NCI-H2171 treated with DMSO at 0.1 percent for 48 hours (cell line): Measurements from ENCODE around the gene HPS1.

ENCODE experiments used
- DNase-seq: peaks from one replicate; lab custom pipeline; 2025; lab: John Stamatoyannopoulos, UW

Gene HPS1

GRCh38 chr10:98411768-98412167, 35.0 kb downstream of the HPS1 start:
- no peak for DNase-seq

GRCh38 chr10:98411166-98411565, 35.6 kb downstream of the HPS1 start:
- no peak for DNase-seq

- DNase-seq: no peak
These were observed 36.0 kb downstream of the HPS1 start for GRCh38 chr10:98410759-98411158.

- DNase-seq: no peak
These were observed 36.5 kb downstream of the HPS1 start for GRCh38 chr10:98410135-98410743.

- peak; percentile 44 for DNase-seq
These were observed 37.9 kb downstream of the HPS1 start for GRCh38 chr10:98408799-98409198.

GRCh38 chr10:98407744-98408241, 38.9 kb downstream of the HPS1 start:
- no peak for DNase-seq

- DNase-seq: no peak
These were observed 39.6 kb downstream of the HPS1 start for GRCh38 chr10:98407017-98407743.

- no peak for DNase-seq
These were observed 41.3 kb downstream of the HPS1 start for GRCh38 chr10:98405422-98405821.

- no peak for DNase-seq
These were observed 42.0 kb downstream of the HPS1 start for GRCh38 chr10:98404571-98405359.

GRCh38 chr10:98403812-98404504, 42.8 kb downstream of the HPS1 start:
- no peak for DNase-seq

- DNase-seq: no peak
These were observed 43.6 kb downstream of the HPS1 start for GRCh38 chr10:98402931-98403718.

- no peak for DNase-seq
These were observed 44.3 kb downstream of the HPS1 start for GRCh38 chr10:98402478-98402877.

- no peak for DNase-seq
These were observed 46.3 kb downstream of the HPS1 start for GRCh38 chr10:98400482-98400881.

- DNase-seq: no peak
These were observed 47.0 kb downstream of the HPS1 start for GRCh38 chr10:98399784-98400183.

GRCh38 chr10:98397089-98397600, 49.6 kb downstream of the HPS1 start:
- no peak for DNase-seq

GRCh38 chr10:98396096-98397063, 50.4 kb downstream of the HPS1 start:
- no peak for DNase-seq

- no peak for DNase-seq
These were observed 51.8 kb downstream of the HPS1 start for GRCh38 chr10:98394851-98395440.

GRCh38 chr10:98391578-98391991, 55.1 kb downstream of the HPS1 start:
- no peak for DNase-seq

- no peak for DNase-seq
These were observed 55.7 kb downstream of the HPS1 start for GRCh38 chr10:98391065-98391464.

- no peak for DNase-seq
These were observed 56.3 kb downstream of the HPS1 start for GRCh38 chr10:98390406-98390805.
